Calu3 (cell line): Measurements from ENCODE around the gene TBC1D8. TPM values are rescaled to one million over a fixed set of nuclear protein-coding genes. Genes with fewer than 3 reads are reported as not detected.

ENCODE experiments used
- BruUV-seq: library from RNA; stranded (reverse); fragments of 400-500 nt; replicated peaks from 2 replicates; lab custom pipeline; 2021; lab: Mats Ljungman, UMichigan
- CTCF ChIA-PET: fragments of 300-600 bp; sonication (Branson Sonifier 250); formaldehyde crosslinking; loops from one replicate; lab custom pipeline; 2022; ENCODE audit warnings: antibody characterized with exemption; lab: Charles Lee
- DNase-seq: peaks from one replicate; pipeline ENCODE4 v3.0.0; 2022
- H3K27ac Mint-ChIP-seq: one replicate; pipeline ENCODE4 v1.8.0; 2022; ENCODE audit warnings: mixed read lengths; ENCODE audit not compliant: unreplicated experiment
- H3K27me3 Mint-ChIP-seq: one replicate; pipeline ENCODE4 v1.8.0; 2022; ENCODE audit warnings: mixed read lengths; ENCODE audit not compliant: unreplicated experiment
- H3K36me3 Mint-ChIP-seq: one replicate; pipeline ENCODE4 v1.8.0; 2022; ENCODE audit warnings: mild to moderate bottlenecking, moderate library complexity, mixed read lengths; ENCODE audit not compliant: insufficient read depth, unreplicated experiment
- H3K4me1 Mint-ChIP-seq: one replicate; pipeline ENCODE4 v1.8.0; 2022; ENCODE audit warnings: mild to moderate bottlenecking, low read depth, mixed read lengths; ENCODE audit not compliant: unreplicated experiment
- H3K4me3 Mint-ChIP-seq: one replicate; pipeline ENCODE4 v1.8.0; 2022; ENCODE audit warnings: mild to moderate bottlenecking, low read depth, moderate library complexity, mixed read lengths; ENCODE audit not compliant: unreplicated experiment
- H3K9me3 Mint-ChIP-seq: one replicate; pipeline ENCODE4 v1.8.0; 2022; ENCODE audit warnings: low read depth, mixed read lengths; ENCODE audit not compliant: unreplicated experiment
- intact Hi-C: fragments of 100-400 bp; cut with micrococcal nuclease; formaldehyde crosslinking; loops from one replicate; pipeline ENCODE4 v1.10.0; 2022; ENCODE audit not compliant: unreplicated experiment
- total RNA-seq: library from RNA; stranded (reverse); gene quantifications from 2 replicates; pipeline ENCODE4 v1.2.3, GENCODE V29; 2022
- TF ChIP-seq, protein P1 (sequence below): fragments of 200-600 bp; IDR thresholded peaks from one replicate; pipeline ENCODE4 v1.8.0; 2022; ENCODE audit warnings: antibody characterized with exemption; ENCODE audit not compliant: unreplicated experiment

The TBC1D8 gene
- total RNA-seq, 1 experiment from 2014 or later: 25.3 TPM

DNA sequence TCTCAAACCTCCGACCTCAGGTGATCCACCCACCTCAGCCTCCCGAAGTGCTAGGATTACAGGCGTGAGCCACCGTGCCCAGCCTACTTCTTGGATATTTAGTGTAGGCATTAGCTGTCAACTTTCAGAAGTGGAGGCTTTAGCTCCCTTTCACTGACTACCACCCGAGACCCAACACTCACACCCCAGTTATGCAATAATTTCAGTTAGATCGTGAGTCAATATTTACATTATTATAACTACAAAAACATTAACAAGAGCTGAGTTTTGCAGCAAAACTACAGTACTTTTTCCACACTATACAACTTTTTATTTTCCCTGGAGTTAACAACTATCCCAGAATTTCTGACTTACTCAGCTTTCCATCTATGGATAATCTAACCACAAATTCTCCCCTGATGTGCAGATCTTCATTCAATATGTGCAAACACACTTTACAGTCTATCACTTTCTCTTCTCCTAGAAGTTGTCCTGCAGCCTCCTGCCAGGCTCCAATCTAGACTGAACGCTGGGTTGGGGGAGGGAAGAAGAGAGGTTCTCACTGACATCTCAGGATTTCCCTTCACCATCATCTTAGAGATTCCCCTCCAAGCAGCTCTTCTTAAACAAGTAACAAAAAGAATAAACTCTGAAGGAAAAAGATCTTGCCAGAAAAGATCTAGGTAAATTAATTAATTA, 10.1 kb downstream of the TBC1D8 start:
- H3K27ac Mint-ChIP-seq: no peak overlapping the region
- CTCF ChIA-PET: interaction anchor here (0.5 to 1.0 kb wide), 4 partner anchors 16 to 579 kb away, joined by 3 to 5 read pairs (median 3); no protein-coding TSS in a partner anchor
- no peaks in the 10 kb centered on the region for H3K27me3 Mint-ChIP-seq
- peaks cover 59% of the 10 kb centered on the region for H3K4me1 Mint-ChIP-seq
- no peak overlapping the region for H3K4me3 Mint-ChIP-seq
- TF ChIP-seq, protein P1, sequence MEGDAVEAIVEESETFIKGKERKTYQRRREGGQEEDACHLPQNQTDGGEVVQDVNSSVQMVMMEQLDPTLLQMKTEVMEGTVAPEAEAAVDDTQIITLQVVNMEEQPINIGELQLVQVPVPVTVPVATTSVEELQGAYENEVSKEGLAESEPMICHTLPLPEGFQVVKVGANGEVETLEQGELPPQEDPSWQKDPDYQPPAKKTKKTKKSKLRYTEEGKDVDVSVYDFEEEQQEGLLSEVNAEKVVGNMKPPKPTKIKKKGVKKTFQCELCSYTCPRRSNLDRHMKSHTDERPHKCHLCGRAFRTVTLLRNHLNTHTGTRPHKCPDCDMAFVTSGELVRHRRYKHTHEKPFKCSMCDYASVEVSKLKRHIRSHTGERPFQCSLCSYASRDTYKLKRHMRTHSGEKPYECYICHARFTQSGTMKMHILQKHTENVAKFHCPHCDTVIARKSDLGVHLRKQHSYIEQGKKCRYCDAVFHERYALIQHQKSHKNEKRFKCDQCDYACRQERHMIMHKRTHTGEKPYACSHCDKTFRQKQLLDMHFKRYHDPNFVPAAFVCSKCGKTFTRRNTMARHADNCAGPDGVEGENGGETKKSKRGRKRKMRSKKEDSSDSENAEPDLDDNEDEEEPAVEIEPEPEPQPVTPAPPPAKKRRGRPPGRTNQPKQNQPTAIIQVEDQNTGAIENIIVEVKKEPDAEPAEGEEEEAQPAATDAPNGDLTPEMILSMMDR: no peak
- no TSS peak for BruUV-seq
- no peaks in the 10 kb centered on the region for H3K36me3 Mint-ChIP-seq
- DNase-seq: no peak
- intact Hi-C loops: no loop called here
- no peaks in the 10 kb centered on the region for H3K9me3 Mint-ChIP-seq

DNA sequence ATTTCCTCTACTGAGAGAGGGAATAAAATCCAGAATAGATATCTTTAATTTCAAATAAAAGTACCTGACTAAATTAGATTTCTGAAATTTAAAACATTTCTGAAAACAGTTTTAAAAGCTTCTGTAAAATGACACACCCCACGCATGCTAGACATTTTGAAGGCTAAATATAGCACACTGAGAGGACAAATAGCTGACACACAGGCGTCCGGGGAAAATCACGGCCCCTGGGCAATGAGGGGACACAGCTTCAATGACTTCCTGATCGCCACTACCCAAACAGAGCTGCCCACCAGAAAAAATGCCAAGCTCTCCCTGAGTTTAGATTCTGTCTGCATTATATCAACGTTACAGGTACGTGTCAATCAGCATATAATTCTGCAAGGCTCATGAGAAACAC, 10.9 kb downstream of the TBC1D8 start:
- H3K9me3 Mint-ChIP-seq: no peaks in the 10 kb centered on the region
- H3K27ac Mint-ChIP-seq: no peak overlapping the region
- H3K4me3 Mint-ChIP-seq: no peak overlapping the region
- H3K4me1 Mint-ChIP-seq: peaks cover 52% of the 10 kb centered on the region
- no peak for DNase-seq
- H3K27me3 Mint-ChIP-seq: no peaks in the 10 kb centered on the region
- no peaks in the 10 kb centered on the region for H3K36me3 Mint-ChIP-seq
- no TSS peak for BruUV-seq
- intact Hi-C loops: no loop called here
- TF ChIP-seq, protein P1: no peak
- CTCF ChIA-PET: interaction anchor here (1.0 kb wide), 1 partner anchor 93 kb away, joined by 3 read pairs; no protein-coding TSS in a partner anchor

DNA sequence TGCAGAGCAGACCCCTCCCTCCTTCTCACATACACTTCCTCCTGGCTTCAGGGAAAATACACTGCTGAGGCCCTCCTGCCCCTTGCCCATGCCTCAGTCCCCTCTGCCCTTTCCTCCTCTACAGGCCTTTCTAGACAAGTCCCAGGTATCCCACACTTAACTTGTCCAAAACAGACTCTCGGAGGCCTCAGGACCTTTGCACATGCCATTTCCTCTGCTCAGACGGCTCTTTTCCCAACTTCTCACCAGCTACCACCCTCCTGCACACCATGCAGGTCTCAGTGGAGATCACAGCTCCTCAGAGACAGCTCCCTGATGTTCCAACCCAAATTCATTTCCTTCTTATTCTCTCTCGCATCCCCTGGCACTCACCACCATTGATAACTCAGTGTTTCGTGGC, 11.7 kb downstream of the TBC1D8 start:
- Mint-ChIP-seq H3K27ac (peak overlapping the region; percentile 65), H3K27me3 (no peaks in the 10 kb centered on the region), H3K36me3 (no peaks in the 10 kb centered on the region)

DNA sequence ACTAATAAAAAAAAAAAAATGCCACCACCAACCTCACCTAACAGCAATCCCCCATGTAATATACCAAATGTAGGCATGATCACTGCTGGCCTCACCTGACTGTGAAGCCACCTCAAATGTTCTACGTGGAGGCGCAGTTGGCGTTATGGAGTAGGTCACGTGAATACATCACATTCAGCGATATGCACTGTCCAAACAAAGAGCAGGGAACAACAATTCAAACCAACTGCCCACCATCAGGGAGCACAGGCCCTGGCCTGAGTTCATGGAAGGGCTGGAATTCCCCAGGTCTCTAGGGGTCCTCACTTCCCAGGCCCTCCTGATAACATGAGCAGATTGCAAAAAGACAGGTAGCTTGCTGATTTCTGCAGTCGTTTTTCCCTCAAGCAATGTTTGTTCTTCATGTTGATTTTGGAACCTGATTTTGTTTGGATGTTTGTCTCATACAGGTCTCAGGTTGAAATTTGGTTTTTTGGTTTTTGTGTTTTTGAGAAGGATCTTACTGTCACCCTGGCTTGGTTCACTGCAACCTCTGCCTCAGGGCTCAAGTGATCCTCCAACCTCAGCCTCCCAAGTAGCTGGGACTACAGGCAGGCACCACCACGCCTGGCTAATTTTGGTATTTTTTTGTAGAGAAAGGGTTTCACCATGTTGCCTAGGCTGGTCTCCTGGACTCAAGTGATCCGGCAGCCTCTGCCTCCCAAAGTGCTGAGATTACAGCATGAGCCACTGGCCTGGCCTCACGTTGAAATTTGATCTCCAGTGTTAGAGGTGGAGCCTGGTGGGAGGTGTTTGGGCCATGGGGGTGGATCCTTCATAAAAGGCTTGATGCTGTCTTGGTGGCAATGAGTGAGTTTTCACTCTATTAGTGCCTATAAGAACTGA, 15.5 kb downstream of the TBC1D8 start:
- CTCF ChIA-PET: no interaction called here
- intact Hi-C loops: no loop called here
- TF ChIP-seq, protein P1: no peak
- Mint-ChIP-seq H3K4me1 (peaks cover 30% of the 10 kb centered on the region), H3K9me3 (no peaks in the 10 kb centered on the region), H3K27me3 (no peaks in the 10 kb centered on the region), H3K36me3 (no peaks in the 10 kb centered on the region), H3K27ac (no peak overlapping the region), H3K4me3 (no peak overlapping the region)
- no peak for DNase-seq
- BruUV-seq: no TSS peak

More for the DNA sequence above, 11.7 kb downstream of the TBC1D8 start:
- intact Hi-C loops: no loop called here
- no TSS peak for BruUV-seq
- no peak for DNase-seq
- Mint-ChIP-seq H3K4me1 (peaks cover 45% of the 10 kb centered on the region), H3K4me3 (no peak overlapping the region), H3K9me3 (no peaks in the 10 kb centered on the region)
- TF ChIP-seq, protein P1: no peak
- CTCF ChIA-PET: no interaction called here
